ENCODE measurements around the gene ANKRD60. TPM values are rescaled to one million over a fixed set of nuclear protein-coding genes. Genes with fewer than 3 reads are reported as not detected.

The ANKRD60 gene, protein sequence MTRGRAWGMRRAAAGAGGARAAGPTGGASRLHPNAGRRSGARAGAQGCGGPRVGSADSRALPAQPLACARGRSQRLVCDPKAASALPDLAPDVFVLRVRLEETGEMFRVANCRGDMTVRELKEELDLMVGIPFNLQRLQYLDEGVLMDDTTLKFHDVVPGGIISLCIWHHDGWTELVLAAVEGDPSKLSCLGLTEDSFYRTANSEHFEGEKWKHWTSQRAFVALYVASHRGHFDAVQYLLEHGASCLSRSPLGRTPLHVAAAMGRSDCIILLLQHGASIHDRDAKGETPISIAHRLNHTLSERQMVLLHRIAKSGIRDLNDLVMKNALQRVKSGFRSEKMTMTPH
- not detected in 2 replicates for total RNA-seq

DNA sequence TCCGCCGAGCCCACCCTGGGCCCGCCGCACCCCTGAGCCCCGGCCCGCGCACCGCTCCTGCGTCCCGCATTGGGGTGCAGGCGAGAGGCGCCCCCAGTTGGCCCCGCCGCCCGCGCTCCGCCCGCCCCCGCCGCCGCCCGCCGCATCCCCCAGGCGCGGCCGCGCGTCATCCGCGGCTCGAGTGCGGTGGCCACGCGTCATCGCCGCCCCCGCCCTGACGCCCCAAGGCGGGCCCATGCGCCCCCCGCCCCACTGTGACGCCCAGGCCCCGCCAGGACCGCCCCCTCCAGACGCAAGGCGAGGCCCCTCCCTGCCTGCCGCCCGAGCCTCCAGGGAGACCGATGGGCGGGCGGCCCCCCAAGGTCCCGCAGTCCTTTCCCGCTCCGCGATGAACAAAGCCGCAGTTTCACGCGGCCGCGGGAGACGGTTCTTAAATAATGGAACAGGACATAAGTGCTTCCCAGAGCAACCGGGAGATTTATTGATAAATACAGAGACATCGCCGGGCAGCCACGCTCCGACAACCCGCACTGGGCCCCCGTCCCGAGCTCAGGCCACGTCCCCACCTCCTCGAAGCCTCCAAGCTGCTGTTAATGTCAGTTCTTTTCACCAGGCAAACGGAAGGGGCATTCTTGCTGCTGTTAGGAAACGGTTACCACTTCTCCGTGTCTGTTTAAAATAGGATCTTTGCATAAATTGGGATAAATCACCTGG lies at the start of gene ANKRD60:
Gene ANKRD60 (minus strand): TSS at position 170 of the 714 bp plus-strand sequence. CDS start 0 bp downstream, at position 170.

Other genes starting within 250 kb of the ANKRD60 start
- 15.9 and 22.2 TPM in 2 replicates for gene RAB22A, start 81.1 kb upstream of the ANKRD60 start, total RNA-seq
- gene VAPB, start 160.6 kb upstream of the ANKRD60 start, total RNA-seq, result 14.0 and 14.9 TPM in 2 replicates

All from tracheal epithelial cell (primary cell).